HG02981 (cell line): ENCODE measurements around the gene TSN.

Source experiments
- ATAC-seq: cut with Tn5 transposase; IDR thresholded peaks from one replicate; pipeline ENCODE4 v1.9.1; 2021; ENCODE audit warnings: mild to moderate bottlenecking, moderate library complexity; ENCODE audit not compliant: unreplicated experiment

TSN gene

GRCh38 chr2:121741450-121741849, 14.0 kb upstream of the TSN start:
- no peak for ATAC-seq

GRCh38 chr2:121746071-121746578, 9.3 kb upstream of the TSN start:
- ATAC-seq = no peak

- ATAC-seq = no peak
Observed at GRCh38 chr2:121748202-121748601, 7.2 kb upstream of the TSN start.

- peak; percentile 1 for ATAC-seq
Observed at GRCh38 chr2:121754851-121755236, 607 bp upstream of the TSN start.

GRCh38 chr2:121764681-121765228, 9.3 kb downstream of the TSN start:
- ATAC-seq = no peak

GRCh38 chr2:121766624-121767023, 11.2 kb downstream of the TSN start:
- ATAC-seq = no peak

- no peak for ATAC-seq
Observed at GRCh38 chr2:121768143-121768755, 12.8 kb downstream of the TSN start.

GRCh38 chr2:121771976-121772742, 16.7 kb downstream of the TSN start:
- ATAC-seq = no peak

- no peak for ATAC-seq
Observed at GRCh38 chr2:121774235-121774634, 18.8 kb downstream of the TSN start.

- ATAC-seq = no peak
Observed at GRCh38 chr2:121776361-121776760, 20.9 kb downstream of the TSN start.

GRCh38 chr2:121776885-121777698, 21.6 kb downstream of the TSN start:
- ATAC-seq = no peak

GRCh38 chr2:121777699-121778058, 22.2 kb downstream of the TSN start:
- no peak for ATAC-seq

GRCh38 chr2:121778741-121779487, 23.5 kb downstream of the TSN start:
- no peak for ATAC-seq

- no peak for ATAC-seq
Observed at GRCh38 chr2:121783180-121783579, 27.7 kb downstream of the TSN start.

- ATAC-seq = no peak
Observed at GRCh38 chr2:121788685-121789084, 33.2 kb downstream of the TSN start.

- ATAC-seq = no peak
Observed at GRCh38 chr2:121790276-121790956, 35.0 kb downstream of the TSN start.

GRCh38 chr2:121791290-121791689, 35.8 kb downstream of the TSN start:
- no peak for ATAC-seq

- ATAC-seq = no peak
Observed at GRCh38 chr2:121791801-121792221, 36.4 kb downstream of the TSN start.

GRCh38 chr2:121793816-121794215, 38.4 kb downstream of the TSN start:
- ATAC-seq = no peak

- no peak for ATAC-seq
Observed at GRCh38 chr2:121794233-121794632, 38.8 kb downstream of the TSN start.
